Measurements from ENCODE around the gene NLRP7. TPM values are rescaled to one million over a fixed set of nuclear protein-coding genes. Genes with fewer than 3 reads are reported as not detected.
"Not testable (repeated sequence)": the region's sequence is repeated elsewhere in the genome, so short reads cannot be mapped to it uniquely, and the experiment has no call there.

Gene NLRP7
- total and polyA plus RNA-seq, 2 of the 13 experiments (the other 11 are each of a cell fraction or from before 2014, with no cell fraction given) = not detected

DNA sequence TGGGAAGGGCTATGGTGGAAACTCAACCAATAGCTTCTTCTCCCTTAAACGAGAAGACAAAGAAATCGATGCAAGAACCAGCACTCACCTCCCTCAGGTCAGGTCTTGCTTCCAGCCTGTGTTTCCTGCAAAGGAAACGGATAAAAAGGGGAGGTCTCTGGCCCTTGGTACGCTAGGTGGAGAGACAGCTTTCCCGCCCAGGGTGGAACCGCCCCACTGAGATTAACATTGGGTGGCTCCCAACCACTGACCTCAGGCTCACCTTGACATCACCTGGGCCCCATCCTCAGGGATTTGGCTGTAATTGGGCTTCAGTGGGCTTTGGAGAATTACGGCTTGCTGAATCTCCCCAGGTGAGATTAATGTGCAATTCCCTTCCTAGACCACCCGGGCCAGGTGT is at the start of gene NLRP7 (continued):
- TF ChIP-seq, protein P1, sequence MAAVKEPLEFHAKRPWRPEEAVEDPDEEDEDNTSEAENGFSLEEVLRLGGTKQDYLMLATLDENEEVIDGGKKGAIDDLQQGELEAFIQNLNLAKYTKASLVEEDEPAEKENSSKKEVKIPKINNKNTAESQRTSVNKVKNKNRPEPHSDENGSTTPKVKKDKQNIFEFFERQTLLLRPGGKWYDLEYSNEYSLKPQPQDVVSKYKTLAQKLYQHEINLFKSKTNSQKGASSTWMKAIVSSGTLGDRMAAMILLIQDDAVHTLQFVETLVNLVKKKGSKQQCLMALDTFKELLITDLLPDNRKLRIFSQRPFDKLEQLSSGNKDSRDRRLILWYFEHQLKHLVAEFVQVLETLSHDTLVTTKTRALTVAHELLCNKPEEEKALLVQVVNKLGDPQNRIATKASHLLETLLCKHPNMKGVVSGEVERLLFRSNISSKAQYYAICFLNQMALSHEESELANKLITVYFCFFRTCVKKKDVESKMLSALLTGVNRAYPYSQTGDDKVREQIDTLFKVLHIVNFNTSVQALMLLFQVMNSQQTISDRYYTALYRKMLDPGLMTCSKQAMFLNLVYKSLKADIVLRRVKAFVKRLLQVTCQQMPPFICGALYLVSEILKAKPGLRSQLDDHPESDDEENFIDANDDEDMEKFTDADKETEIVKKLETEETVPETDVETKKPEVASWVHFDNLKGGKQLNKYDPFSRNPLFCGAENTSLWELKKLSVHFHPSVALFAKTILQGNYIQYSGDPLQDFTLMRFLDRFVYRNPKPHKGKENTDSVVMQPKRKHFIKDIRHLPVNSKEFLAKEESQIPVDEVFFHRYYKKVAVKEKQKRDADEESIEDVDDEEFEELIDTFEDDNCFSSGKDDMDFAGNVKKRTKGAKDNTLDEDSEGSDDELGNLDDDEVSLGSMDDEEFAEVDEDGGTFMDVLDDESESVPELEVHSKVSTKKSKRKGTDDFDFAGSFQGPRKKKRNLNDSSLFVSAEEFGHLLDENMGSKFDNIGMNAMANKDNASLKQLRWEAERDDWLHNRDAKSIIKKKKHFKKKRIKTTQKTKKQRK (IDR thresholded peaks at IDR 0.05; ENCODE audit: low read length) = no peak
- TF ChIP-seq ZNF44 (CRISPR knock-in tag; IDR thresholded peaks at IDR 0.05) = no peak

DNA sequence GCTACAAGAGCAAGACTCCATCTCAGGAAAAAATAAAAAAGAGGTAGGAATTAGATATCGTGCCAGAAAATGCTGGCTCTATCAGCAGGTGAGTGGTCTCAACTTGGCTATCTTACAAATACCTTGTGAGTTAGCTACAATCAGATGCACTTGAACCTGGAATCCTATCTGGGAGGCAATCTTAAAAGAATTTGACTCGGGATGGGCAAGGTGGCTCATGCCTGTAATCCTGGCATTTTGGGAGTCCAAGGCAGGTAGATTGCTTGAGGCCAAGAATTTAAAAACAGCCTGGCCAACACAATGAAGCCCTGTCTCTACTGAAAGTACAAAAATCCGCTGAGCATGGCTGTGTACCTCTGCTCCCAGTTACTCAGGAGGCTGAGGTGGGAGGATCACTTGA is 48.2 kb upstream of the NLRP7 start:
- Histone ChIP-seq H2AFZ (ENCODE audit: low read length) (no peak overlapping the region), H3K79me2 (ENCODE audit: insufficient read depth, low read length) (no peaks in the 10 kb centered on the region), H3K27ac (ENCODE audit: extremely low read length, insufficient read depth, low read length) (no peak overlapping the region), H3K9me3 (ENCODE audit: low read length) (no peaks in the 10 kb centered on the region), H3K36me3 (replicated peaks in 1 of 2; ENCODE audit: control insufficient read depth in 1 of 2, insufficient read depth in 2 of 2, low read length in 2 of 2) (no peaks in the 10 kb centered on the region), H4K20me1 (ENCODE audit: insufficient read depth, low read length) (no peaks in the 10 kb centered on the region), H3K4me3 (replicated peaks in 1 of 3; ENCODE audit: insufficient read depth in 1 of 3, low read depth in 2 of 3, low read length in 3 of 3) (no peak overlapping the region), H3K4me1 (ENCODE audit: insufficient read depth, low read length) (peaks cover 13% of the 10 kb centered on the region), H3K27me3 (ENCODE audit: control insufficient read depth in 1 of 2, insufficient read depth in 2 of 2, low read length in 2 of 2) (peaks cover 0 to 20% of the 10 kb centered on the region in 2 experiments; a peak in 2 of 5 replicates), H3K9ac (ENCODE audit: insufficient read depth, low read depth, low read length) (no peak overlapping the region), H3K4me2 (ENCODE audit: low read depth, low read length) (peak overlapping the region; percentile 58; the same call in 1 of the 2 replicates)
- in situ Hi-C loops (cut with HindIII; ENCODE audit: extremely low pct_ligation_motif_present, low pct_unique_long_range_greater_than_20kb) = no loop called here
- 23% methylated on average over 3 of the region's 3 CpGs for WGBS (ENCODE audit: low lambda C conversion rate)
- FAIRE-seq (no peak), DNase-seq (ENCODE audit: low spot score) (no peak), ATAC-seq (no peak)
- TF ChIP-seq BORCS8-MEF2B (CRISPR knock-in tag; IDR thresholded peaks at IDR 0.05) = no peak
- TF ChIP-seq, protein P2, sequence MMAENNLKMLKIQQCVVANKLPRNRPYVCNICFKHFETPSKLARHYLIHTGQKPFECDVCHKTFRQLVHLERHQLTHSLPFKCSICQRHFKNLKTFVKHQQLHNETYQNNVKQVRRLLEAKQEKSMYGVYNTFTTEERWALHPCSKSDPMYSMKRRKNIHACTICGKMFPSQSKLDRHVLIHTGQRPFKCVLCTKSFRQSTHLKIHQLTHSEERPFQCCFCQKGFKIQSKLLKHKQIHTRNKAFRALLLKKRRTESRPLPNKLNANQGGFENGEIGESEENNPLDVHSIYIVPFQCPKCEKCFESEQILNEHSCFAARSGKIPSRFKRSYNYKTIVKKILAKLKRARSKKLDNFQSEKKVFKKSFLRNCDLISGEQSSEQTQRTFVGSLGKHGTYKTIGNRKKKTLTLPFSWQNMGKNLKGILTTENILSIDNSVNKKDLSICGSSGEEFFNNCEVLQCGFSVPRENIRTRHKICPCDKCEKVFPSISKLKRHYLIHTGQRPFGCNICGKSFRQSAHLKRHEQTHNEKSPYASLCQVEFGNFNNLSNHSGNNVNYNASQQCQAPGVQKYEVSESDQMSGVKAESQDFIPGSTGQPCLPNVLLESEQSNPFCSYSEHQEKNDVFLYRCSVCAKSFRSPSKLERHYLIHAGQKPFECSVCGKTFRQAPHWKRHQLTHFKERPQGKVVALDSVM (CRISPR knock-in tag; IDR thresholded peaks at IDR 0.05) = peak; percentile 30; the same call in 1 of the 2 replicates
- ChIA-PET POLR2A (no interaction called here), CTCF (ENCODE audit: low intra/inter-chr PET ratio, low total read pairs) (no interaction called here)
- intact Hi-C loops (cut with micrococcal nuclease; ENCODE audit: unreplicated experiment) = no loop called here
- BruUV-seq (replicated peaks) = no TSS peak

DNA sequence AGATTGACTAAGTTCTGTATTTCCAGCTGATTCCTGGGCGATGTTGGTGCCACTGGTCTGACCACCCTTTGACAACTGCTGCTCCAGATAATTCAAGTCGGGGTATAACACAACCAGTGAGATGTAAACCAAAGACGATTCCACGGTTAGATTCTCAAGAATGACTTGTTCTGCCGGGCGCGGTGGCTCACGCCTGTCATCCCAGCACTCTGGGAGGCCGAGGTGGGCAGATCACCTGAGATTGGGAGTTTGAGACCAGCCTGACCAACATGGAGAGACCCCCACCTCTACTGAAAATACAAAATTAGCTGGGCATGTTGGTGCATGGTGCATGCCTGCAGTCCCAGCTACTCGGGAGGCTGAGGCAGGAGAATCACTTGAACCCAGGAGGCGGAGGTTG is 42.2 kb upstream of the NLRP7 start:
- H3K27ac ChIP-seq (ENCODE audit: extremely low read length, insufficient read depth, low read length); ATAC-seq; intact Hi-C loops (cut with micrococcal nuclease; ENCODE audit: unreplicated experiment); H3K4me1 ChIP-seq (ENCODE audit: insufficient read depth, low read length); H3K9ac ChIP-seq (ENCODE audit: insufficient read depth, low read depth, low read length); H3K4me3 ChIP-seq (replicated peaks in 1 of 3; ENCODE audit: insufficient read depth in 1 of 3, low read depth in 2 of 3, low read length in 3 of 3); BruUV-seq (replicated peaks); H3K9me3 ChIP-seq (ENCODE audit: low read length); H4K20me1 ChIP-seq (ENCODE audit: insufficient read depth, low read length); POLR2A ChIA-PET; H3K36me3 ChIP-seq (replicated peaks in 1 of 2; ENCODE audit: control insufficient read depth in 1 of 2, insufficient read depth in 2 of 2, low read length in 2 of 2); FAIRE-seq; DNase-seq (ENCODE audit: low spot score); H3K4me2 ChIP-seq (ENCODE audit: low read depth, low read length); H3K79me2 ChIP-seq (ENCODE audit: insufficient read depth, low read length); CTCF ChIA-PET (ENCODE audit: low intra/inter-chr PET ratio, low total read pairs); H2AFZ ChIP-seq (ENCODE audit: low read length); in situ Hi-C loops (cut with HindIII; ENCODE audit: extremely low pct_ligation_motif_present, low pct_unique_long_range_greater_than_20kb): not testable (repeated sequence)
- WGBS (ENCODE audit: low lambda C conversion rate) = 21% methylated on average over 3 of the region's 11 CpGs
- peaks cover 0 to 18% of the 10 kb centered on the region in 2 experiments; a peak in 2 of 5 replicates for H3K27me3 ChIP-seq (ENCODE audit: control insufficient read depth in 1 of 2, insufficient read depth in 2 of 2, low read length in 2 of 2)

DNA sequence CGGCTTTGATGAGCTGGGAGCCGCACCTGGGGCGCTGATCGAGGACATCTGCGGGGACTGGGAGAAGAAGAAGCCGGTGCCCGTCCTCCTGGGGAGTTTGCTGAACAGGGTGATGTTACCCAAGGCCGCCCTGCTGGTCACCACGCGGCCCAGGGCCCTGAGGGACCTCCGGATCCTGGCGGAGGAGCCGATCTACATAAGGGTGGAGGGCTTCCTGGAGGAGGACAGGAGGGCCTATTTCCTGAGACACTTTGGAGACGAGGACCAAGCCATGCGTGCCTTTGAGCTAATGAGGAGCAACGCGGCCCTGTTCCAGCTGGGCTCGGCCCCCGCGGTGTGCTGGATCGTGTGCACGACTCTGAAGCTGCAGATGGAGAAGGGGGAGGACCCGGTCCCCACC is 35.2 kb upstream of the NLRP7 start:
- H3K79me2 ChIP-seq (ENCODE audit: insufficient read depth, low read length); in situ Hi-C loops (cut with HindIII; ENCODE audit: extremely low pct_ligation_motif_present, low pct_unique_long_range_greater_than_20kb); H3K9me3 ChIP-seq (ENCODE audit: low read length); H3K27ac ChIP-seq (ENCODE audit: extremely low read length, insufficient read depth, low read length); FAIRE-seq; H3K4me2 ChIP-seq (ENCODE audit: low read depth, low read length); H3K36me3 ChIP-seq (replicated peaks in 1 of 2; ENCODE audit: control insufficient read depth in 1 of 2, insufficient read depth in 2 of 2, low read length in 2 of 2); intact Hi-C loops (cut with micrococcal nuclease; ENCODE audit: unreplicated experiment); ATAC-seq; H3K4me3 ChIP-seq (replicated peaks in 1 of 3; ENCODE audit: insufficient read depth in 1 of 3, low read depth in 2 of 3, low read length in 3 of 3); H3K9ac ChIP-seq (ENCODE audit: insufficient read depth, low read depth, low read length); H2AFZ ChIP-seq (ENCODE audit: low read length); H4K20me1 ChIP-seq (ENCODE audit: insufficient read depth, low read length); POLR2A ChIA-PET; DNase-seq (ENCODE audit: low spot score); H3K27me3 ChIP-seq (ENCODE audit: control insufficient read depth in 1 of 2, insufficient read depth in 2 of 2, low read length in 2 of 2); BruUV-seq (replicated peaks); H3K4me1 ChIP-seq (ENCODE audit: insufficient read depth, low read length); CTCF ChIA-PET (ENCODE audit: low intra/inter-chr PET ratio, low total read pairs): not testable (repeated sequence)
- WGBS (ENCODE audit: low lambda C conversion rate) = 36% methylated on average over 8 of the region's 23 CpGs
